Measurements from ENCODE around the gene MNX1.

MNX1 gene

GRCh38 chr7:156966387-156966786, 44.1 kb downstream of the MNX1 start:
- no peak for DNase-seq

- DNase-seq, result no peak
Measured at GRCh38 chr7:156964971-156965370, 45.5 kb downstream of the MNX1 start.

GRCh38 chr7:156963472-156963871, 47.0 kb downstream of the MNX1 start:
- peak; percentile 50 for DNase-seq

- DNase-seq, result no peak
Measured at GRCh38 chr7:156962897-156963296, 47.6 kb downstream of the MNX1 start.

GRCh38 chr7:156962145-156962544, 48.3 kb downstream of the MNX1 start:
- DNase-seq, result peak; percentile 44

GRCh38 chr7:156956727-156957126, 53.7 kb downstream of the MNX1 start:
- no peak for DNase-seq

GRCh38 chr7:156954941-156955340, 55.5 kb downstream of the MNX1 start:
- DNase-seq, result no peak
